ENCODE measurements around the gene ZBTB46. TPM values are rescaled to one million over a fixed set of nuclear protein-coding genes. Genes with fewer than 3 reads are reported as not detected.
"Not testable (repeated sequence)": the region's sequence is repeated elsewhere in the genome, so short reads cannot be mapped to it uniquely, and the experiment has no call there.

The ZBTB46 gene
- total RNA-seq, 2 experiments from 2014 or later: 0.67 to 1.3 TPM

DNA sequence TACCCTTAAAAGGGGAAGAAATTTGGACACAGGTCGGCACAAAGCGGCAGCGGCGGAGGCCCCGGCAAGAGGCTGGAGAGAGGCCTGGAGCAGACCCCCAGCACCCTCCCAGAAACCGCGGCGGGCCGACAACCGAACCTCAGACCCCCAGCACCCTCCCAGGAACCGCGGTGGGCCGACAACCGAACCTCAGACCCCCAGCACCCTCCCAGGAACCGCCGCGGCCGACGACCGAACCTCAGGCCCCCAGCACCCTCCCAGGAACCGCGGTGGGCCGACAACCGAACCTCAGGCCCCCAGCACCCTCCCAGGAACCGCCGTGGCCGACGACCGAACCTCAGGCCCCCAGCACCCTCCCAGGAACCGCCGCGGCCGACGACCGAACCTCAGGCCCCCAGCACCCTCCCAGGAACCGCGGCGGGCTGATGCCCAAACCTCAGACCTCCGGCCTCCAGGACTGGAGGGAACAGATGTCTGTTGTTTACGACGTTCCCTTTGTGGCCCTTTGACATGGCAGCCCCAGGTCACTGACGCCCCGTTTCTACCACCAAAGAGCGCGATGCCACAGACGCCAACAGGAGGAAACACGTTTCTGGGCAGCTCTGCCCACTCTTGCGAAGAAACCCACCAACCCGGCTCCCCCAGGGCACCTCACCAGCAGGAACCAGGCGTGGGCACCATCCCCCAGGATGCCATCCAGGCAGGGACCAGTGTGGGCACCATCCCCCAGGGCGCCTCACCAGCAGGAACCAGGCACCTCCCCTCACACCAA is 28.4 kb downstream of the ZBTB46 start:
- H3K4me1 ChIP-seq (ENCODE audit: insufficient read depth, low read length, poor library complexity, severe bottlenecking): no peaks in the 10 kb centered on the region
- H3K9me3 ChIP-seq (ENCODE audit: low read length): no peaks in the 10 kb centered on the region
- H3K4me3 ChIP-seq (ENCODE audit: low read depth, low read length, poor library complexity, severe bottlenecking): no peak overlapping the region
- no peak overlapping the region for H2AFZ ChIP-seq (ENCODE audit: low read length)
- TF ChIP-seq, protein P1, sequence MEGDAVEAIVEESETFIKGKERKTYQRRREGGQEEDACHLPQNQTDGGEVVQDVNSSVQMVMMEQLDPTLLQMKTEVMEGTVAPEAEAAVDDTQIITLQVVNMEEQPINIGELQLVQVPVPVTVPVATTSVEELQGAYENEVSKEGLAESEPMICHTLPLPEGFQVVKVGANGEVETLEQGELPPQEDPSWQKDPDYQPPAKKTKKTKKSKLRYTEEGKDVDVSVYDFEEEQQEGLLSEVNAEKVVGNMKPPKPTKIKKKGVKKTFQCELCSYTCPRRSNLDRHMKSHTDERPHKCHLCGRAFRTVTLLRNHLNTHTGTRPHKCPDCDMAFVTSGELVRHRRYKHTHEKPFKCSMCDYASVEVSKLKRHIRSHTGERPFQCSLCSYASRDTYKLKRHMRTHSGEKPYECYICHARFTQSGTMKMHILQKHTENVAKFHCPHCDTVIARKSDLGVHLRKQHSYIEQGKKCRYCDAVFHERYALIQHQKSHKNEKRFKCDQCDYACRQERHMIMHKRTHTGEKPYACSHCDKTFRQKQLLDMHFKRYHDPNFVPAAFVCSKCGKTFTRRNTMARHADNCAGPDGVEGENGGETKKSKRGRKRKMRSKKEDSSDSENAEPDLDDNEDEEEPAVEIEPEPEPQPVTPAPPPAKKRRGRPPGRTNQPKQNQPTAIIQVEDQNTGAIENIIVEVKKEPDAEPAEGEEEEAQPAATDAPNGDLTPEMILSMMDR (conservative IDR thresholded peaks at IDR 0.05; ENCODE audit: low read length): no peak
- no peak for TF ChIP-seq EZH2phosphoT487 (IDR thresholded peaks at IDR 0.05; ENCODE audit: borderline replicate concordance, low read depth, low read length)
- H3K4me2 ChIP-seq (ENCODE audit: low read length): no peak overlapping the region
- ChIA-PET CTCF (ENCODE audit: unreplicated experiment) (no interaction called here), POLR2A (no interaction called here)
- H3K9me2 ChIP-seq (ENCODE audit: insufficient read depth, low read length): no peaks in the 10 kb centered on the region
- H3K79me2 ChIP-seq (ENCODE audit: insufficient read depth, low read depth, low read length): no peaks in the 10 kb centered on the region
- no TSS peak for BruUV-seq (replicated peaks)
- no peaks in the 10 kb centered on the region for H3K36me3 ChIP-seq (ENCODE audit: insufficient read depth, low read length)
- intact Hi-C loops (cut with micrococcal nuclease; ENCODE audit: unreplicated experiment): no loop called here
- H3K27ac ChIP-seq (ENCODE audit: low read depth, low read length, poor library complexity, severe bottlenecking): no peak overlapping the region
- no peak for DNase-seq (ENCODE audit: low spot score)
- no peaks in the 10 kb centered on the region for H4K20me1 ChIP-seq (ENCODE audit: insufficient read depth, low read length)

DNA sequence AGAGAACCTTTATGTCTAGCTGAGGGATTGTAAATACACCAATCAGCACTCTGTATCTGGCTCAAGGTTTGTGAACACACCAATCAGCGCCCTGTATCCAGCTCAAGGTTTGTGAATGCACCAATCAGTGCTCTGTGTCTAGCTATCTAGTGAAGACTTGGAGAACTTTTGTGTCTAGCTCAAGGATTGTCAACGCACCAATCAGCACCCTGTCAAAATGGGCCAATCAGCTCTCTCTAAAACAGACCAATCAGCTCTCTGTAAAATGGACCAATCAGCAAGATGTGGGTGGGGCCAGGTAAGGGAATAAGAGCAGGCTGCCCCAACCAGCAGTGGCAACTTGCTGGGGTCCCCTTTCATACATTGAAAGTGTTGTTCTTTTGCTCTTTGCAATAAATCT is 29.9 kb downstream of the ZBTB46 start:
- intact Hi-C loops (cut with micrococcal nuclease; ENCODE audit: unreplicated experiment); H3K9me3 ChIP-seq (ENCODE audit: low read length); H3K27ac ChIP-seq (ENCODE audit: low read depth, low read length, poor library complexity, severe bottlenecking); H3K4me3 ChIP-seq (ENCODE audit: low read depth, low read length, poor library complexity, severe bottlenecking); H3K36me3 ChIP-seq (ENCODE audit: insufficient read depth, low read length); H4K20me1 ChIP-seq (ENCODE audit: insufficient read depth, low read length); H3K4me2 ChIP-seq (ENCODE audit: low read length); H3K9me2 ChIP-seq (ENCODE audit: insufficient read depth, low read length); BruUV-seq (replicated peaks); CTCF ChIA-PET (ENCODE audit: unreplicated experiment); H2AFZ ChIP-seq (ENCODE audit: low read length); H3K79me2 ChIP-seq (ENCODE audit: insufficient read depth, low read depth, low read length); H3K4me1 ChIP-seq (ENCODE audit: insufficient read depth, low read length, poor library complexity, severe bottlenecking): not testable (repeated sequence)
- peak; percentile 35 for DNase-seq (ENCODE audit: low spot score)
- POLR2A ChIA-PET: interaction anchor here (0.6 kb wide), 1 partner anchor 66 kb away, joined by 7 read pairs; no protein-coding TSS in a partner anchor

DNA sequence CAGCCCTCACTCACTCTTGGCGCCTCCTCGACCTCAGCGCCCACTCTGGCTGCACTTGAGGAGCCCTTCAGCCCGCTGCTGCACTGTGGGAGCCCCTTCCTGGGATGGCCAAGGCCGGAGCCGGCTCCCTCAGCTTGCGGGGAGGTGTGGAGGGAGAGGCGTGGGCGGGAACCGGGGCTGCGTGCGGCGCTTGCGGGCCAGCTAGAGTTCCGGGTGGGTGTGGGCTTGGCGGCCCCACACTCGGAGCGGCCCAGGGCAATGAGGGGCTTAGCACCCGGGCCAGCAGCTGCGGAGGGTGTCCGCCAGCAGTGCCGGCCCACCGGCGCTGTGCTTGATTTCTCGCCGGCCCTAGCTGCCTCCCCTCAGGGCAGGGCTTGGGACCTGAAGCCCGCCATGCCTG is 30.7 kb downstream of the ZBTB46 start:
- H3K36me3 ChIP-seq (ENCODE audit: insufficient read depth, low read length); H2AFZ ChIP-seq (ENCODE audit: low read length); CTCF ChIA-PET (ENCODE audit: unreplicated experiment); H3K27ac ChIP-seq (ENCODE audit: low read depth, low read length, poor library complexity, severe bottlenecking); H3K4me1 ChIP-seq (ENCODE audit: insufficient read depth, low read length, poor library complexity, severe bottlenecking); H3K4me3 ChIP-seq (ENCODE audit: low read depth, low read length, poor library complexity, severe bottlenecking); H3K9me2 ChIP-seq (ENCODE audit: insufficient read depth, low read length); intact Hi-C loops (cut with micrococcal nuclease; ENCODE audit: unreplicated experiment); H3K79me2 ChIP-seq (ENCODE audit: insufficient read depth, low read depth, low read length); DNase-seq (ENCODE audit: low spot score); H4K20me1 ChIP-seq (ENCODE audit: insufficient read depth, low read length); H3K9me3 ChIP-seq (ENCODE audit: low read length); BruUV-seq (replicated peaks); H3K4me2 ChIP-seq (ENCODE audit: low read length): not testable (repeated sequence)
- POLR2A ChIA-PET: interaction anchor here (0.6 kb wide), 1 partner anchor 66 kb away, joined by 7 read pairs; no protein-coding TSS in a partner anchor

DNA sequence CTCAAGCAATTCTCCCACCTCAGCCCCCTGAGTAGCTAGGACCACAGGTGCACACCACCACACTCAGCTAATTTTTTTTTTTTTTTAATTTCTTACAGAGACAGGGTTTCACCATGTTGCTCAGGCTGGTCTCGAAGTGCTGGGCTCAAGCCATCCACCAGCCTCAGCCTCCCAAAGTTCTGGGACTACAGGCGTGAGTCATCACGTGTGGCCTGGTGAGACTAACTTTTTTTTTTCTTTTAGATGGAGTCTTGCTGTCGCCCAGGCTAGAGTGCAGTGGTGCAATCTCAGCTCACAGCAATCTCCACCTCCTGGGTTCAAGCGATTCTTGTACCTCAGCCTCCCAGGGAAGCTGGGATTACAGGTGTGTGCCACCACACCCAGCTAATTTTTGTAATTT is 31.9 kb downstream of the ZBTB46 start:
- H3K9me2 ChIP-seq (ENCODE audit: insufficient read depth, low read length); intact Hi-C loops (cut with micrococcal nuclease; ENCODE audit: unreplicated experiment); H2AFZ ChIP-seq (ENCODE audit: low read length); DNase-seq (ENCODE audit: low spot score); BruUV-seq (replicated peaks); POLR2A ChIA-PET; H3K27ac ChIP-seq (ENCODE audit: low read depth, low read length, poor library complexity, severe bottlenecking); H3K4me3 ChIP-seq (ENCODE audit: low read depth, low read length, poor library complexity, severe bottlenecking); H3K4me1 ChIP-seq (ENCODE audit: insufficient read depth, low read length, poor library complexity, severe bottlenecking); H4K20me1 ChIP-seq (ENCODE audit: insufficient read depth, low read length); H3K4me2 ChIP-seq (ENCODE audit: low read length); CTCF ChIA-PET (ENCODE audit: unreplicated experiment); H3K9me3 ChIP-seq (ENCODE audit: low read length); H3K79me2 ChIP-seq (ENCODE audit: insufficient read depth, low read depth, low read length); H3K36me3 ChIP-seq (ENCODE audit: insufficient read depth, low read length): not testable (repeated sequence)

DNA sequence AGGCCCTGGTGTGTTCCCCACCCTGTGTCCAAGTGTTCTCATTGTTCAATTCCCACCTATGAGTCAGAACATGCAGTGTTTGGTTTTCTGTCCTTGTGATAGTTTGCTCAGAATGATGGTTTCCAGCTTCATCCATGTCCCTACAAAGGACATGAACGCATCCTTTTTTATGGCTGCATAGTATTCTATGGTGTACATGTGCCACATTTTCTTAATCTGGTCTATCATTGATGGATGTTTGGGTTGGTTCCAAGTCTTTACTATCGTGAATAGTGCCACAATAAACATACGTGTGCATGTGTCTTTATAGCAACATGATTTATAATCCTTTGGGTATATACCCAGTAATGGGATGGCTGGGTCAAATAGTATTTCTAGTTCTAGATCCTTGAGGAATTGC is 33.9 kb downstream of the ZBTB46 start:
- H3K4me1 ChIP-seq (ENCODE audit: insufficient read depth, low read length, poor library complexity, severe bottlenecking); H3K79me2 ChIP-seq (ENCODE audit: insufficient read depth, low read depth, low read length); H4K20me1 ChIP-seq (ENCODE audit: insufficient read depth, low read length); H2AFZ ChIP-seq (ENCODE audit: low read length); H3K36me3 ChIP-seq (ENCODE audit: insufficient read depth, low read length); BruUV-seq (replicated peaks); H3K27ac ChIP-seq (ENCODE audit: low read depth, low read length, poor library complexity, severe bottlenecking); H3K4me2 ChIP-seq (ENCODE audit: low read length); CTCF ChIA-PET (ENCODE audit: unreplicated experiment); H3K4me3 ChIP-seq (ENCODE audit: low read depth, low read length, poor library complexity, severe bottlenecking); POLR2A ChIA-PET; intact Hi-C loops (cut with micrococcal nuclease; ENCODE audit: unreplicated experiment); DNase-seq (ENCODE audit: low spot score); H3K9me3 ChIP-seq (ENCODE audit: low read length); H3K9me2 ChIP-seq (ENCODE audit: insufficient read depth, low read length): not testable (repeated sequence)

Data from OCI-LY7 (cell line).